Measurements from ENCODE around the gene MAP7. TPM values are rescaled to one million over a fixed set of nuclear protein-coding genes. Genes with fewer than 3 reads are reported as not detected.

Gene MAP7
- total and polyA plus RNA-seq, 2 donors (not counting 3 experiments of a cell fraction or from before 2014, with no cell fraction given): 0.07 to 0.42 TPM

DNA sequence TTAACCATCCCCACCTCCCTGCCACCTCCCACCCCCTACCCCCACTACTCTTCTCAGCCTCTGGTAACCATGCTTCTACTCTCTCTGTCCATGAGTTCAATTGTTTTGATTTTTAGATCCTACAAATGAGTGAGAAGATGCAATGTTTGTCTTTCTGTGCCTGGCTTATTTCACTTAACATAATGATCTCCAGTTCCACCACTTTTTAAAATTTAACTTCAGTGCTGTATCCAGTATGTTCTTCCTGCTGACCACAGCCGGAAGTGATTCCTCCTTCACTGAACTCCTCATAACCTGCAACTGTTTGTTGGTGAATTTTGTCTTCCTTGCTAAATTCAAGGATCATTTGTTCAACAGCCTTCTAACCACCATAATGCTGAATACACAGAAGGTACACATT, 3.9 kb downstream of the MAP7 start:
- FAIRE-seq (no peak), DNase-seq (ENCODE audit: low read depth, low spot score) (no peak)
- BruUV-seq (replicated peaks): no TSS peak
- Histone ChIP-seq H3K79me2 (ENCODE audit: control insufficient read depth, insufficient read depth, low read length) (no peaks in the 10 kb centered on the region), H3K27me3 (ENCODE audit: control insufficient read depth in 2 of 2, insufficient read depth in 2 of 2, low read length in 2 of 2) (peaks cover 37 to 38% of the 10 kb centered on the region in 2 experiments), H3K4me2 (ENCODE audit: insufficient read depth, low read length) (no peak overlapping the region), H3K4me1 (ENCODE audit: control insufficient read depth, extremely low read depth, insufficient read depth, low read length) (peaks cover 13% of the 10 kb centered on the region), H4K20me1 (replicated peaks; ENCODE audit: control insufficient read depth, extremely low read depth, insufficient read depth, low read length) (no peaks in the 10 kb centered on the region), H3K27ac (ENCODE audit: insufficient read depth, low read depth, low read length) (no peak overlapping the region), H3K36me3 (ENCODE audit: control insufficient read depth in 2 of 2, extremely low read depth in 1 of 2, insufficient read depth in 2 of 2, low read length in 2 of 2) (no peaks in the 10 kb centered on the region), H3K9me3 (replicated peaks; ENCODE audit: control insufficient read depth, insufficient read depth, low read length) (no peaks in the 10 kb centered on the region), H3K4me3 (replicated peaks in 1 of 3; ENCODE audit: insufficient read depth in 1 of 3, low read depth in 1 of 3, low read length in 3 of 3) (no peak overlapping the region), H2AFZ (ENCODE audit: low read depth, low read length) (no peak overlapping the region), H3K9me1 (replicated peaks; ENCODE audit: control insufficient read depth, extremely low read depth, insufficient read depth, low read length) (no peaks in the 10 kb centered on the region), H3K9ac (replicated peaks; ENCODE audit: extremely low read depth, insufficient read depth, low read length) (no peak overlapping the region)
- dilution Hi-C loops (cut with MboI; ENCODE audit: extremely low pct_ligation_motif_present, low sequenced_read_pairs) (no loop called here), intact Hi-C loops (cut with micrococcal nuclease) (no loop called here)
- ChIA-PET POLR2A (no interaction called here), CTCF (no interaction called here)
- TF ChIP-seq, protein P1, sequence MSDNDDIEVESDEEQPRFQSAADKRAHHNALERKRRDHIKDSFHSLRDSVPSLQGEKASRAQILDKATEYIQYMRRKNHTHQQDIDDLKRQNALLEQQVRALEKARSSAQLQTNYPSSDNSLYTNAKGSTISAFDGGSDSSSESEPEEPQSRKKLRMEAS (IDR thresholded peaks at IDR 0.05; ENCODE audit: insufficient read depth, insufficient read length): no peak
- TF ChIP-seq EZH2 (IDR thresholded peaks at IDR 0.05; ENCODE audit: borderline replicate concordance, low read depth, low read length, severe bottlenecking) (no peak), GATA2 (IDR thresholded peaks at IDR 0.05; ENCODE audit: insufficient read depth, insufficient read length, low read depth, low read length) (no peak), POLR2A (IDR thresholded peaks at IDR 0.05; ENCODE audit: low read depth, low read length) (no peak), POLR2AphosphoS5 (IDR thresholded peaks at IDR 0.05; ENCODE audit: insufficient read depth, low read depth, low read length) (no peak), FOS (IDR thresholded peaks at IDR 0.05; ENCODE audit: borderline replicate concordance, insufficient read depth, low read length) (no peak), MYC (IDR thresholded peaks at IDR 0.05; ENCODE audit: low read depth, low read length) (no peak), JUN (IDR thresholded peaks at IDR 0.05; ENCODE audit: borderline replicate concordance, insufficient read depth, insufficient read length, low read depth) (no peak)
- TF ChIP-seq, protein P2, sequence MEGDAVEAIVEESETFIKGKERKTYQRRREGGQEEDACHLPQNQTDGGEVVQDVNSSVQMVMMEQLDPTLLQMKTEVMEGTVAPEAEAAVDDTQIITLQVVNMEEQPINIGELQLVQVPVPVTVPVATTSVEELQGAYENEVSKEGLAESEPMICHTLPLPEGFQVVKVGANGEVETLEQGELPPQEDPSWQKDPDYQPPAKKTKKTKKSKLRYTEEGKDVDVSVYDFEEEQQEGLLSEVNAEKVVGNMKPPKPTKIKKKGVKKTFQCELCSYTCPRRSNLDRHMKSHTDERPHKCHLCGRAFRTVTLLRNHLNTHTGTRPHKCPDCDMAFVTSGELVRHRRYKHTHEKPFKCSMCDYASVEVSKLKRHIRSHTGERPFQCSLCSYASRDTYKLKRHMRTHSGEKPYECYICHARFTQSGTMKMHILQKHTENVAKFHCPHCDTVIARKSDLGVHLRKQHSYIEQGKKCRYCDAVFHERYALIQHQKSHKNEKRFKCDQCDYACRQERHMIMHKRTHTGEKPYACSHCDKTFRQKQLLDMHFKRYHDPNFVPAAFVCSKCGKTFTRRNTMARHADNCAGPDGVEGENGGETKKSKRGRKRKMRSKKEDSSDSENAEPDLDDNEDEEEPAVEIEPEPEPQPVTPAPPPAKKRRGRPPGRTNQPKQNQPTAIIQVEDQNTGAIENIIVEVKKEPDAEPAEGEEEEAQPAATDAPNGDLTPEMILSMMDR (IDR thresholded peaks at IDR 0.05; ENCODE audit: extremely low read depth in 1 of 2, insufficient read depth in 1 of 2, low read depth in 1 of 2, low read length in 2 of 2): no peak
